GM23248 (cell line): ENCODE results near the gene CFP. TPM values are rescaled to one million over a fixed set of nuclear protein-coding genes. Genes with fewer than 3 reads are reported as not detected.

Experiments used
- DNase-seq: peaks from one replicate; pipeline ENCODE4 v3.0.0-alpha.2; 2015
- H2AFZ ChIP-seq: fragments of 200-600 bp; sonication (generic); 2 replicates; pipeline ENCODE4 v1.6.1; 2016; ENCODE audit warnings: antibody characterized with exemption
- H3F3A ChIP-seq: fragments of 200-600 bp; sonication (generic); 2 replicates; pipeline ENCODE4 v1.6.1; 2016; ENCODE audit warnings: mild to moderate bottlenecking, antibody characterized with exemption, mixed run types; ENCODE audit not compliant: insufficient read depth
- H3K27ac ChIP-seq: fragments of 200-600 bp; sonication (generic); 2 replicates; pipeline ENCODE4 v1.5.1; 2016; ENCODE audit warnings: mild to moderate bottlenecking
- H3K27me3 ChIP-seq: fragments of 200-600 bp; sonication (generic); replicated peaks from 2 replicates; pipeline ENCODE4 v1.6.1; 2016; ENCODE audit warnings: mild to moderate bottlenecking; ENCODE audit not compliant: insufficient read depth
- H3K36me3 ChIP-seq: fragments of 200-600 bp; sonication (generic); 2 replicates; pipeline ENCODE4 v1.6.1; 2016; ENCODE audit warnings: low read depth, mild to moderate bottlenecking
- H3K4me1 ChIP-seq: fragments of 200-600 bp; sonication (generic); 2 replicates; pipeline ENCODE4 v1.6.1; 2016; ENCODE audit warnings: mild to moderate bottlenecking; ENCODE audit not compliant: insufficient read depth
- H3K4me2 ChIP-seq: fragments of 200-600 bp; sonication (generic); one replicate; pipeline ENCODE4 v1.6.1; 2016; ENCODE audit warnings: mild to moderate bottlenecking; ENCODE audit not compliant: unreplicated experiment
- H3K4me3 ChIP-seq: fragments of 200-600 bp; sonication (generic); 2 replicates; pipeline ENCODE4 v1.5.1; 2016; ENCODE audit warnings: mild to moderate bottlenecking
- H3K79me2 ChIP-seq: fragments of 200-600 bp; sonication (generic); 2 replicates; pipeline ENCODE4 v1.6.1; 2016; ENCODE audit warnings: mild to moderate bottlenecking; ENCODE audit not compliant: insufficient read depth
- H3K9ac ChIP-seq: fragments of 200-600 bp; sonication (generic); 2 replicates; pipeline ENCODE4 v1.6.1; 2016; ENCODE audit warnings: mild to moderate bottlenecking
- H3K9me2 ChIP-seq: fragments of 200-600 bp; sonication (generic); 2 replicates; pipeline ENCODE4 v1.6.1; 2016; ENCODE audit warnings: mixed run types, mild to moderate bottlenecking, moderate library complexity; ENCODE audit not compliant: insufficient read depth
- H3K9me3 ChIP-seq: fragments of 200-600 bp; sonication (generic); one replicate; pipeline ENCODE4 v1.6.1; 2017; ENCODE audit warnings: low read depth
- H4K20me1 ChIP-seq: fragments of 200-600 bp; sonication (generic); 2 replicates; pipeline ENCODE4 v1.6.0; 2016; ENCODE audit not compliant: insufficient read depth
- EZH2 ChIP-seq: fragments of 200-600 bp; sonication (generic); IDR thresholded peaks from 2 replicates; pipeline ENCODE4 v1.6.1; 2018; ENCODE audit warnings: antibody characterized with exemption, mild to moderate bottlenecking; ENCODE audit not compliant: insufficient read depth, poor library complexity, severe bottlenecking
- EZH2phosphoT487 ChIP-seq: fragments of 200-600 bp; sonication (generic); IDR thresholded peaks from 2 replicates; pipeline ENCODE4 v1.6.1; 2018; ENCODE audit warnings: antibody characterized with exemption, moderate library complexity, mild to moderate bottlenecking, low read depth; ENCODE audit not compliant: insufficient read depth
- WGBS, 2 experiments: methylation state at CpG; one replicate each; pipeline ENCODE4 v1.1.6; 2015 to 2017; ENCODE audit warnings: low lambda C conversion rate in 2 of 2, low coverage in 1 of 2; ENCODE audit errors: missing lambda C conversion rate in 2 of 2; 5-methylcytosine and 5-hydroxymethylcytosine counted together
- in situ Hi-C: fragments of 300-500 bp; cut with MboI; formaldehyde crosslinking; loops from 2 replicates; pipeline ENCODE4 v1.15.0; 2020
- polyA plus RNA-seq: library from polyadenylated mRNA; unstranded; fragments of >200 nt; fragmentation: Nextera tagmentation; extraction: Ambion mirVana; gene quantifications from 2 replicates; pipeline ENCODE4 v1.2.1, GENCODE V29; 2016
- total RNA-seq: library from RNA; depleted of rRNA; stranded (reverse); fragments of >200 nt; shearing (Covaris generic); gene quantifications from 2 replicates; pipeline ENCODE4 v1.2.3, GENCODE V29; 2014

The CFP gene
- total and polyA plus RNA-seq, 2 experiments from 2014 or later = not detected

DNA sequence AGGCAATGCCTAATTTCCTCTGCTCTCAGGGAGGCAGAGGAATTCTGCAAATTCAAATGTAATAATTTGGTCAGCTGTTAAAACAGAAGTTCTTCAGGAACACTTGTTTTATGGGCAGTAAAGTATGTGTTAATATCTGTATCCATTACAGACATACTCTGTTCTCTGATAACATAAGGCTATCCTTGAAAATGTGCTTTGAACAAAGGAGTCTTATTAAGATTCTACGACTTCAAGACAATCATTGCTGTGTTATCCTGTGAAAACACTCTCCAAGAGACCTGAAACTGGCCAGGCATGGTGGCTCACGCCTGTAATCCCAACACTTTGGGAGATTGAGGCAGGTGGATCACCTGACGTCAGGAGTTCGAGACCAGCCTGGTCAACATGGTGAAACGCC, 1.9 kb upstream of the CFP start:
- in situ Hi-C loops = no loop called here
- no peak for TF ChIP-seq EZH2
- TF ChIP-seq EZH2phosphoT487 = no peak
- no peaks in the 10 kb centered on the region; the same call in 1 of the 2 replicates for H3K36me3 ChIP-seq
- DNase-seq = no peak
- 75 to 76% methylated on average over 5 of the region's 5 CpGs for WGBS, 2 experiments
- H3K27me3 ChIP-seq = no peaks in the 10 kb centered on the region
- no peaks in the 10 kb centered on the region for H3K9me2 ChIP-seq
- H4K20me1 ChIP-seq = no peaks in the 10 kb centered on the region
- no peak overlapping the region for H2AFZ ChIP-seq
- H3K27ac ChIP-seq = no peak overlapping the region
- H3K9ac ChIP-seq = no peak overlapping the region
- no peak overlapping the region for H3K4me3 ChIP-seq
- no peaks in the 10 kb centered on the region for H3K4me1 ChIP-seq
- no peaks in the 10 kb centered on the region for H3K79me2 ChIP-seq
- H3F3A ChIP-seq = 0 out of 2 replicates have a peak, but pooled peaks cover 4% of the 10 kb centered on the region
- H3K9me3 ChIP-seq = no peaks in the 10 kb centered on the region
- no peak overlapping the region for H3K4me2 ChIP-seq

DNA sequence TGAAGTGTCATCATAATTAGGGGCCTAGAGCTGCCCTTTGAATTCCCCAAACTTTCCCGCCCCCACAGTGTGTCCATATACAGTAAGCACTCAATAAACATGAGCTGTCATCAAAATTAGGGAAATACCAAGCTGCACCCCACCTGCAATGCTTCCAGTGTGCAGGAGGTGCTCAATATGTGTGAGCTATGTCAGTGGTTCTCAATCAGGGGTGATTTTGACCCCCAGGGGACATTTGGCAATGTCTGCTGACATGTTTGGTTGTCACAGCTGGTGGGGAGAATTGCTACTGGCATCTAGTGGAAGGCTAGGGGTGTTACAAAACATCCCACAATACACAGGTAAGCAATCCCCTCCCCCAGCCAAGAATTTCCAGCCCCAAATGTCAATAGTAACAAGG, 748 bp downstream of the CFP start:
- TF ChIP-seq EZH2phosphoT487 (no peak), EZH2 (no peak)
- no peak overlapping the region for H3K9ac ChIP-seq
- H3K4me2 ChIP-seq = no peak overlapping the region
- H2AFZ ChIP-seq = no peak overlapping the region
- no peaks in the 10 kb centered on the region for H3K27me3 ChIP-seq
- no peaks in the 10 kb centered on the region for H3K9me3 ChIP-seq
- no peaks in the 10 kb centered on the region for H3K79me2 ChIP-seq
- no peaks in the 10 kb centered on the region for H3K9me2 ChIP-seq
- H3K4me1 ChIP-seq = no peaks in the 10 kb centered on the region
- H3F3A ChIP-seq = 0 out of 2 replicates have a peak, but pooled peaks cover 4% of the 10 kb centered on the region
- H3K27ac ChIP-seq = no peak overlapping the region
- no peaks in the 10 kb centered on the region for H3K36me3 ChIP-seq
- H4K20me1 ChIP-seq = no peaks in the 10 kb centered on the region
- in situ Hi-C loops = no loop called here
- no peak for DNase-seq
- WGBS, 2 experiments = 100% methylated on average over 1 of the region's 1 CpG
- H3K4me3 ChIP-seq = no peak overlapping the region

DNA sequence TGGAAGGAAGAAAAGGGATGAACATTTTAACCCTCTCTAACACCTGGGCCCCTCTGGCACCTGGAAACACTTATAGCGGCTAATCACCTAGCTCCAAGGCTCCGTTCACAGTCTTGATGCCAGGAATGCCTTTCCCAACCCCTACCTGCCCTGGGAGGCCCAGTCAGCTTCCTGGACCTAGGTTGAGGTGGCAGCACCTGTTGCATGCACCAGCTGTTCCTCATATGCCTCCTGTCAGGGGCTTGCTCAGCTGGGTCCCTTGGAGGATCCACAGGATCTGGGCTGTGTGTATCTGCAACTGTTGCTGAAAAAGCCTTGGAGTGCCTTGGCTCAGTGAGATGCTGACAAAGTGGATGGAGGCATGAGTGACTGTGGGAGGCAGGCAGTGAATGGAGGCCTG, 4.4 kb downstream of the CFP start:
- Histone ChIP-seq H3K4me3 (no peak overlapping the region), H3K9me3 (no peaks in the 10 kb centered on the region), H3K79me2 (no peaks in the 10 kb centered on the region), H2AFZ (no peak overlapping the region), H4K20me1 (no peaks in the 10 kb centered on the region), H3K4me1 (no peaks in the 10 kb centered on the region), H3F3A (no peaks in the 10 kb centered on the region), H3K9me2 (no peaks in the 10 kb centered on the region), H3K27ac (no peak overlapping the region), H3K27me3 (no peaks in the 10 kb centered on the region), H3K4me2 (no peak overlapping the region), H3K36me3 (no peaks in the 10 kb centered on the region), H3K9ac (no peak overlapping the region)
- DNase-seq = no peak
- in situ Hi-C loops = no loop called here
- TF ChIP-seq EZH2 (no peak), EZH2phosphoT487 (no peak)
- WGBS, 2 experiments = 89 to 100% methylated on average over 1 to 2 of the region's 2 CpGs

DNA sequence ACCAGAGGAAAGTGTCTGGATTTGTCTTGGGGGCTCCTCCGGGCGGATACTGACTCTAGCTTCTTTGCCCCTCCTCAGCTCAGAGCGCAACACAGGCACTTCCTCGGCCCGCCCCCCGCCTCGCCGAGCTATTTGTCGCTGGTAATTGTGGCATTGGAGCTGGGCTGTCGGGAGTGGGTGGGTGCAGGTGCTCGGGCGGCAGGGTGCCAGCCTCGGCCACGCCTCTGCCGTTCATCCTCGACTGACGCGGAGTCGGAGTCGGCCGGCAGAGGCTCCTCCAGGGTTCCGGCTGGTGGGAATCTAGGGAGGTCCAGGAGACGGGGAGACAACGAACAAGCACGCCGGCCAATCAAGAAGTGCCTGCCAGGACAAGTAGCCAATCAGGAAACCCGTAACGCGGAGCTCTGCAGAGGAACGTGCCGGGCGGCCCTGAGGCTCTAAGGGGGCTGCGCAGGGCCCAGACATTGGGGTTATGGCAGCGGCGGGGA, 6.1 kb downstream of the CFP start:
- Histone ChIP-seq H3K4me3 (peak overlapping the region; percentile 59), H3K9ac (no peak overlapping the region), H3K36me3 (no peaks in the 10 kb centered on the region), H3K27ac (no peak overlapping the region), H3K9me2 (no peaks in the 10 kb centered on the region), H3K9me3 (no peaks in the 10 kb centered on the region), H3K4me2 (peak overlapping the region; percentile 65), H4K20me1 (no peaks in the 10 kb centered on the region), H3K79me2 (no peaks in the 10 kb centered on the region), H3F3A (no peaks in the 10 kb centered on the region), H3K4me1 (no peaks in the 10 kb centered on the region), H3K27me3 (no peaks in the 10 kb centered on the region), H2AFZ (0 out of 2 replicates have a peak overlapping the region, but pooled peaks have one; percentile 24)
- 3 to 10% methylated on average over 14 to 20 of the region's 35 CpGs for WGBS, 2 experiments
- peak; percentile 76 for DNase-seq
- in situ Hi-C loops = no loop called here
- no peak for TF ChIP-seq EZH2phosphoT487
- no peak for TF ChIP-seq EZH2

DNA sequence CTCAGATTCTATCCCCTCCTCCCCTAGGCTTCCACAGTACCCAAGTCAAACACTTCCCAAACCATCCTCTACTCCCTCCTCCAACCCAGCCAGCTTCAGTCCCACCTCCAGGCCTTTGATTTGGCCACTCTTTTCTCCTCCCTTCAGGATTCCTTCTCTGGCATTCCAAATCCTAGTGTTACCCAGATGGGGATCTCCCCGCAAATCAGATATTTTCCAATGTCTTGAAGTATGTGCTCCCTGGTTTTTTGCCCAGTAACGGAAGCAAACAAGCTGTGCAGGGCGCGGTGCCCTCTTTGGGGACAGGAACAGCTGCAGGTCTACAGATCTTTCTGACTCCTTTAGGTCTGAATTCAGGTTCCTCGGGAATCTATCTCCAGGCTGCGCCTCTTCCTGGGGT, 7.9 kb downstream of the CFP start:
- in situ Hi-C loops = no loop called here
- H3K79me2 ChIP-seq = no peaks in the 10 kb centered on the region
- H4K20me1 ChIP-seq = no peaks in the 10 kb centered on the region
- no peaks in the 10 kb centered on the region for H3K4me1 ChIP-seq
- no peak overlapping the region for H3K9ac ChIP-seq
- H3K4me2 ChIP-seq = no peak overlapping the region
- no peaks in the 10 kb centered on the region for H3K9me3 ChIP-seq
- no peak overlapping the region for H3K27ac ChIP-seq
- no peak overlapping the region for H3K4me3 ChIP-seq
- no peak overlapping the region for H2AFZ ChIP-seq
- H3K9me2 ChIP-seq = no peaks in the 10 kb centered on the region
- H3K27me3 ChIP-seq = no peaks in the 10 kb centered on the region
- 74 to 83% methylated on average over 6 of the region's 6 CpGs for WGBS, 2 experiments
- no peaks in the 10 kb centered on the region for H3F3A ChIP-seq
- TF ChIP-seq EZH2phosphoT487 = no peak
- TF ChIP-seq EZH2 = no peak
- no peak for DNase-seq
- H3K36me3 ChIP-seq = no peaks in the 10 kb centered on the region
